ENCODE measurements around the gene PITX2. TPM values are rescaled to one million over a fixed set of nuclear protein-coding genes. Genes with fewer than 3 reads are reported as not detected.
A peak's percentile ranks its signal among the peaks of the same experiment; 100 is the strongest.

PITX2 gene
- polyA plus RNA-seq, 3 donors, result not detected

DNA sequence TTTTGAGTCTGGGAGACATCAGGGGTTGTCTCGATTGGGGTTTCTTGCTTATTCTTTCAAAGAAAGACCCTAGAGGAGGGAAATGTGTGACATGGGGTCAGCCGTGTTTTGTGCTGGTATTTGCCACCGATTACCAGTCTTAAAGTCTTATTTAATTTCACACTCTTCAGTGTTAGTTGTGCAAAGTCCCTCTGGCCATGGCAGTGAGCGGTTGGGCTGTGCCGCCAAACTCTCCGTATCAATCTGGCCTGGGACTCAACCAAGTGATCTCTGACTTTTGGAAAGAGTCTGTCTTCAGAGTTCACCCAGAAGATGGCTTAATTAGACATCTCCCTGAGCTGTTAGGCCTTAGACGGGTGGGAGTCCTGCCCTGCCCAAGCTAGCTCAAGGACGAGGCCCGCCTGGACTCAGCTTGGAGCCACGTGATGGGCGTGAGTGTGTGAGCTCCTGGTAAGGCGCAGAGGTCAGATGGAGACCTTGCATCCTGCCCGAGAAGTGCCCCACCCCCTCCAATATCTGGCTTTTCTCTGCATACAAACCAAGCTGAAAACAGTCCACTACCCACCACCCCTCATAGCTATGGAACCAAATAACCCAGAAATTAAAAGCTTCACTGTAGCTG is 3.8 kb upstream of the PITX2 start:
- peaks cover 19% of the 10 kb centered on the region for H3K4me1 Mint-ChIP-seq
- no peaks in the 10 kb centered on the region for H3K79me2 ChIP-seq (ENCODE audit: insufficient read depth, low read length)
- no peak for DNase-seq
- peaks cover 15 to 17% of the 10 kb centered on the region in 2 donors for H3K4me1 ChIP-seq (ENCODE audit: control insufficient read depth in 1 of 2, insufficient read depth in 2 of 2, low read length in 2 of 2)
- WGBS (ENCODE audit: insufficient coverage), result 20% methylated on average over 4 of the region's 13 CpGs
- H3K27ac Mint-ChIP-seq, result no peak overlapping the region
- peaks cover 2 to 10% of the 10 kb centered on the region in 2 donors for H3K36me3 Mint-ChIP-seq
- no peaks in the 10 kb centered on the region for H3K36me3 ChIP-seq (replicated peaks in 1 of 2; ENCODE audit: control insufficient read depth in 1 of 2, insufficient read depth in 2 of 2, low read length in 2 of 2)
- H3K4me3 Mint-ChIP-seq, result peak overlapping the region in 1 of 2 donors; percentile 85
- H3K9ac ChIP-seq (ENCODE audit: insufficient read depth, low read length, poor library complexity, severe bottlenecking), result no peak overlapping the region
- peaks cover 0 to 57% (median 23%) of the 10 kb centered on the region in 7 donors for H3K9me3 Mint-ChIP-seq
- H3K27ac ChIP-seq (ENCODE audit: low read depth in 1 of 2, low read length in 2 of 2), result no peak overlapping the region
- peaks cover 97 to 100% of the 10 kb centered on the region in 2 donors for H3K27me3 ChIP-seq (ENCODE audit: control insufficient read depth in 2 of 2, insufficient read depth in 2 of 2, low read length in 2 of 2)
- intact Hi-C loops (cut with micrococcal nuclease), result no loop called here
- peaks cover 8 to 91% of the 10 kb centered on the region in 2 donors for H3K9me3 ChIP-seq (replicated peaks in 1 of 2; ENCODE audit: control insufficient read depth in 1 of 2, insufficient read depth in 1 of 2, low read length in 2 of 2)
- H3K27me3 Mint-ChIP-seq (ENCODE audit: low read depth in 3 of 3), result peaks cover 99 to 100% (median 100%) of the 10 kb centered on the region in 3 donors
- TF ChIP-seq, protein P1, sequence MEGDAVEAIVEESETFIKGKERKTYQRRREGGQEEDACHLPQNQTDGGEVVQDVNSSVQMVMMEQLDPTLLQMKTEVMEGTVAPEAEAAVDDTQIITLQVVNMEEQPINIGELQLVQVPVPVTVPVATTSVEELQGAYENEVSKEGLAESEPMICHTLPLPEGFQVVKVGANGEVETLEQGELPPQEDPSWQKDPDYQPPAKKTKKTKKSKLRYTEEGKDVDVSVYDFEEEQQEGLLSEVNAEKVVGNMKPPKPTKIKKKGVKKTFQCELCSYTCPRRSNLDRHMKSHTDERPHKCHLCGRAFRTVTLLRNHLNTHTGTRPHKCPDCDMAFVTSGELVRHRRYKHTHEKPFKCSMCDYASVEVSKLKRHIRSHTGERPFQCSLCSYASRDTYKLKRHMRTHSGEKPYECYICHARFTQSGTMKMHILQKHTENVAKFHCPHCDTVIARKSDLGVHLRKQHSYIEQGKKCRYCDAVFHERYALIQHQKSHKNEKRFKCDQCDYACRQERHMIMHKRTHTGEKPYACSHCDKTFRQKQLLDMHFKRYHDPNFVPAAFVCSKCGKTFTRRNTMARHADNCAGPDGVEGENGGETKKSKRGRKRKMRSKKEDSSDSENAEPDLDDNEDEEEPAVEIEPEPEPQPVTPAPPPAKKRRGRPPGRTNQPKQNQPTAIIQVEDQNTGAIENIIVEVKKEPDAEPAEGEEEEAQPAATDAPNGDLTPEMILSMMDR (IDR thresholded peaks at IDR 0.05), result no peak
- H3K4me3 ChIP-seq (replicated peaks in 1 of 3; ENCODE audit: low read depth in 2 of 3, low read length in 3 of 3), result no peak overlapping the region
- no peaks in the 10 kb centered on the region for H4K20me1 ChIP-seq (ENCODE audit: insufficient read depth, low read length)
- no peak overlapping the region for H2AFZ ChIP-seq (ENCODE audit: insufficient read depth, low read depth, low read length, poor library complexity, severe bottlenecking)
- no peak overlapping the region for H3K4me2 ChIP-seq (replicated peaks; ENCODE audit: extremely low read depth, low read length, poor library complexity, severe bottlenecking)

DNA sequence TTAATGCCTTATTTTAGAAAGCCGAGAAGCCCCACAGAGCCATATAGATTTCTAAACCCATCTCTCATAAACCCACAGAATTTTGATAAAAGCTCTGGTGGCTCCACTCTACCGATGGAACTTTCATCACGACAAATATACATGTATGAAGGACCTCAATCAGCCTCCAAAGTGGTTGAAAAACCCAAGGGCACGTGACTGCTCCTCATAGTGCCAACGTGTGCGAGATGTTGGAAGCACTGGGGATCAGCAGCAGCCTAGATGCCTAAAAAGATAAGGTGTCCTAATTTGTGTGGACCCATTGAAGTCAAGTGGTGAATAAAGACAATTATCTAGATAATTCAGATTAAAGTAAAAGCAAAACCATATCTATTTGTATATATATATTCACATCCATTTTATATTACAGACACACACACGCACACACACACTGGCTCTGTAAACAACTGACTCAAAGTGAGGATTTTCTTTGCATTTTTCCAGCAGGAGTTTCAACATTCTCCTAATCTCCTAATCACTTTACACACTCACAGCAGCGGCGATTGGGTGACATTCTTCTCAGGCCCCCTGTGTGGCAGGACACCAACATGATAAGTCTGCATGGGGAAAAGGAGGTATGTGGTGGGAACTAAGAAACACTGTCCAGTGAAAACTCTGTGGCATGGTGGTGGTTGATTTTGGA is 2.8 kb upstream of the PITX2 start:
- H3K36me3 Mint-ChIP-seq, result peaks cover 2 to 10% of the 10 kb centered on the region in 2 donors
- Histone ChIP-seq H3K9ac (ENCODE audit: insufficient read depth, low read length, poor library complexity, severe bottlenecking) (no peak overlapping the region), H3K27ac (ENCODE audit: low read depth in 1 of 2, low read length in 2 of 2) (no peak overlapping the region), H3K27me3 (ENCODE audit: control insufficient read depth in 2 of 2, insufficient read depth in 2 of 2, low read length in 2 of 2) (peaks cover 96 to 100% of the 10 kb centered on the region in 2 donors), H3K4me3 (replicated peaks in 1 of 3; ENCODE audit: low read depth in 2 of 3, low read length in 3 of 3) (no peak overlapping the region), H4K20me1 (ENCODE audit: insufficient read depth, low read length) (no peaks in the 10 kb centered on the region), H2AFZ (ENCODE audit: insufficient read depth, low read depth, low read length, poor library complexity, severe bottlenecking) (no peak overlapping the region), H3K4me1 (ENCODE audit: control insufficient read depth in 1 of 2, insufficient read depth in 2 of 2, low read length in 2 of 2) (peaks cover 20 to 22% of the 10 kb centered on the region in 2 donors), H3K9me3 (replicated peaks in 1 of 2; ENCODE audit: control insufficient read depth in 1 of 2, insufficient read depth in 1 of 2, low read length in 2 of 2) (peaks cover 8 to 97% of the 10 kb centered on the region in 2 donors), H3K79me2 (ENCODE audit: insufficient read depth, low read length) (no peaks in the 10 kb centered on the region), H3K36me3 (replicated peaks in 1 of 2; ENCODE audit: control insufficient read depth in 1 of 2, insufficient read depth in 2 of 2, low read length in 2 of 2) (no peaks in the 10 kb centered on the region), H3K4me2 (replicated peaks; ENCODE audit: extremely low read depth, low read length, poor library complexity, severe bottlenecking) (no peak overlapping the region)
- DNase-seq, result no peak
- intact Hi-C loops (cut with micrococcal nuclease), result no loop called here
- H3K27ac Mint-ChIP-seq, result no peak overlapping the region
- H3K9me3 Mint-ChIP-seq, result peaks cover 0 to 52% (median 24%) of the 10 kb centered on the region in 7 donors
- H3K4me1 Mint-ChIP-seq, result peaks cover 21% of the 10 kb centered on the region
- TF ChIP-seq, protein P1 (IDR thresholded peaks at IDR 0.05), result no peak
- 8% methylated on average over 4 of the region's 9 CpGs for WGBS (ENCODE audit: insufficient coverage)
- H3K27me3 Mint-ChIP-seq (ENCODE audit: low read depth in 3 of 3), result peaks cover 99 to 100% (median 100%) of the 10 kb centered on the region in 3 donors
- peak overlapping the region in 1 of 2 donors; percentile 85 for H3K4me3 Mint-ChIP-seq

Measured in CD14-positive monocyte (primary cell).